ENCODE results near the gene SLC39A12. TPM values are rescaled to one million over a fixed set of nuclear protein-coding genes. Genes with fewer than 3 reads are reported as not detected.

The SLC39A12 gene
- total and polyA plus RNA-seq, 10 donors, result 0.06 to 0.37 (median 0.11) TPM; not detected in 2

- H3K36me3 ChIP-seq, result no peaks in the 10 kb centered on the region
- 85 to 94% (median 91%) methylated on average over 3 of the region's 3 CpGs for WGBS, 5 donors
Measured at GRCh38 chr10:18073314-18073713, 121.6 kb downstream of the SLC39A12 start.

GRCh38 chr10:18075881-18076280 is 124.2 kb downstream of the SLC39A12 start:
- no peaks in the 10 kb centered on the region for H3K4me1 ChIP-seq
- DNase-seq, result no peak
- WGBS, 5 donors, result 70 to 81% (median 74%) methylated on average over 3 of the region's 3 CpGs
- H3K27ac ChIP-seq, result no peak overlapping the region
- H3K36me3 ChIP-seq, result no peaks in the 10 kb centered on the region
- peaks cover 0 to 4% (median 0%) of the 10 kb centered on the region in 7 donors for H3K27me3 ChIP-seq (replicated peaks in 1 of 7)
- H3K4me3 ChIP-seq, result no peak overlapping the region
- no peak for TF ChIP-seq POLR2AphosphoS5 (IDR thresholded peaks at IDR 0.05)
- no peak for TF ChIP-seq POLR2A (IDR thresholded peaks at IDR 0.05)
- TF ChIP-seq CTCF (IDR thresholded peaks at IDR 0.05 in 8 of 11, conservative IDR thresholded peaks at IDR 0.05 in 3 of 11), result no peak
- intact Hi-C loops (cut with DNase I; ENCODE audit: low total_unique reads), result no loop called here
- H3K9me3 ChIP-seq, result peaks cover 0 to 3% (median 0%) of the 10 kb centered on the region in 8 donors

More at GRCh38 chr10:18073314-18073713, 121.6 kb downstream of the SLC39A12 start:
- Histone ChIP-seq H3K9me3 (peaks cover 0 to 3% (median 0%) of the 10 kb centered on the region in 8 donors), H3K4me1 (no peaks in the 10 kb centered on the region), H3K27ac (no peak overlapping the region), H3K4me3 (no peak overlapping the region), H3K27me3 (replicated peaks in 1 of 7) (peaks cover 0 to 4% (median 0%) of the 10 kb centered on the region in 7 donors)
- intact Hi-C loops (cut with DNase I; ENCODE audit: low total_unique reads), result no loop called here
- TF ChIP-seq POLR2AphosphoS5 (IDR thresholded peaks at IDR 0.05), result no peak
- no peak for TF ChIP-seq CTCF (IDR thresholded peaks at IDR 0.05 in 8 of 11, conservative IDR thresholded peaks at IDR 0.05 in 3 of 11)
- no peak for TF ChIP-seq POLR2A (IDR thresholded peaks at IDR 0.05)
- no peak for DNase-seq

- intact Hi-C loops (cut with DNase I; ENCODE audit: low total_unique reads), result no loop called here
- no peak for TF ChIP-seq POLR2AphosphoS5 (IDR thresholded peaks at IDR 0.05)
- H3K27me3 ChIP-seq (replicated peaks in 1 of 7), result no peaks in the 10 kb centered on the region
- no peak overlapping the region for H3K27ac ChIP-seq
- H3K4me3 ChIP-seq, result no peak overlapping the region
- no peaks in the 10 kb centered on the region for H3K36me3 ChIP-seq
- H3K4me1 ChIP-seq, result no peaks in the 10 kb centered on the region
- no peak for DNase-seq
- H3K9me3 ChIP-seq, result peaks cover 0 to 2% (median 0%) of the 10 kb centered on the region in 8 donors
- WGBS, 5 donors, result 74 to 88% (median 81%) methylated on average over 1 of the region's 1 CpG
Measured at GRCh38 chr10:18079665-18080295, 128.1 kb downstream of the SLC39A12 start.

GRCh38 chr10:18082381-18082780 is 130.7 kb downstream of the SLC39A12 start:
- intact Hi-C loops (cut with DNase I; ENCODE audit: low total_unique reads), result no loop called here
- H3K4me1 ChIP-seq, result no peaks in the 10 kb centered on the region
- H3K4me3 ChIP-seq, result no peak overlapping the region
- H3K27me3 ChIP-seq (replicated peaks in 1 of 7), result no peaks in the 10 kb centered on the region
- no peak for TF ChIP-seq POLR2AphosphoS5 (IDR thresholded peaks at IDR 0.05)
- TF ChIP-seq CTCF (IDR thresholded peaks at IDR 0.05 in 8 of 11, conservative IDR thresholded peaks at IDR 0.05 in 3 of 11), result no peak
- no peak for TF ChIP-seq POLR2A (IDR thresholded peaks at IDR 0.05)
- H3K27ac ChIP-seq, result no peak overlapping the region
- no peaks in the 10 kb centered on the region for H3K9me3 ChIP-seq
- WGBS, 5 donors, result 76 to 88% (median 79%) methylated on average over 8 of the region's 8 CpGs
- no peak for DNase-seq
- no peaks in the 10 kb centered on the region for H3K36me3 ChIP-seq

Data from spleen (tissue), 11 donors.